ENCODE data around the gene SLC7A1. TPM values are rescaled to one million over a fixed set of nuclear protein-coding genes. Genes with fewer than 3 reads are reported as not detected.

SLC7A1 gene
- total and polyA plus RNA-seq, 2 donors (not counting 3 experiments of a cell fraction or from before 2014, with no cell fraction given): 21.0 to 79.3 TPM

GRCh38 chr13:29480893-29481525 is 114.5 kb downstream of the SLC7A1 start:
- Histone ChIP-seq H3K9ac (replicated peaks; ENCODE audit: extremely low read depth, insufficient read depth, low read length) (no peak overlapping the region), H3K4me1 (ENCODE audit: control insufficient read depth, extremely low read depth, insufficient read depth, low read length) (no peaks in the 10 kb centered on the region), H3K27ac (ENCODE audit: insufficient read depth, low read depth, low read length) (no peak overlapping the region), H3K4me2 (ENCODE audit: insufficient read depth, low read length) (no peak overlapping the region), H3K9me3 (replicated peaks; ENCODE audit: control insufficient read depth, insufficient read depth, low read length) (no peaks in the 10 kb centered on the region), H3K9me1 (replicated peaks; ENCODE audit: control insufficient read depth, extremely low read depth, insufficient read depth, low read length) (no peaks in the 10 kb centered on the region), H3K79me2 (ENCODE audit: control insufficient read depth, insufficient read depth, low read length) (no peaks in the 10 kb centered on the region), H3K36me3 (ENCODE audit: control insufficient read depth in 2 of 2, extremely low read depth in 1 of 2, insufficient read depth in 2 of 2, low read length in 2 of 2) (no peaks in the 10 kb centered on the region), H2AFZ (ENCODE audit: low read depth, low read length) (no peak overlapping the region), H3K4me3 (replicated peaks in 1 of 3; ENCODE audit: insufficient read depth in 1 of 3, low read depth in 1 of 3, low read length in 3 of 3) (no peak overlapping the region), H4K20me1 (replicated peaks; ENCODE audit: control insufficient read depth, extremely low read depth, insufficient read depth, low read length) (no peaks in the 10 kb centered on the region), H3K27me3 (ENCODE audit: control insufficient read depth in 2 of 2, insufficient read depth in 2 of 2, low read length in 2 of 2) (peaks cover 6 to 7% of the 10 kb centered on the region in 2 experiments)
- FAIRE-seq (no peak), DNase-seq (ENCODE audit: low read depth, low spot score) (no peak)
- intact Hi-C loops (cut with micrococcal nuclease) (no loop called here), dilution Hi-C loops (cut with MboI; ENCODE audit: extremely low pct_ligation_motif_present, low sequenced_read_pairs) (no loop called here)
- POLR2A ChIA-PET: no interaction called here
- no TSS peak for BruUV-seq (replicated peaks)
- CTCF ChIA-PET: interaction anchor here (1.4 to 2.7 kb wide), 2 partner anchors 9 to 25 kb away, joined by 3 to 8 read pairs; no protein-coding TSS in a partner anchor
- TF ChIP-seq MYC (IDR thresholded peaks at IDR 0.05; ENCODE audit: low read depth, low read length) (no peak), FOS (IDR thresholded peaks at IDR 0.05; ENCODE audit: borderline replicate concordance, insufficient read depth, low read length) (no peak), CTCF (IDR thresholded peaks at IDR 0.05; ENCODE audit: extremely low read depth in 1 of 2, insufficient read depth in 1 of 2, low read depth in 1 of 2, low read length in 2 of 2) (no peak), GATA2 (IDR thresholded peaks at IDR 0.05; ENCODE audit: insufficient read depth, insufficient read length, low read depth, low read length) (no peak), POLR2A (IDR thresholded peaks at IDR 0.05; ENCODE audit: low read depth, low read length) (no peak), JUN (IDR thresholded peaks at IDR 0.05; ENCODE audit: borderline replicate concordance, insufficient read depth, insufficient read length, low read depth) (no peak), POLR2AphosphoS5 (IDR thresholded peaks at IDR 0.05; ENCODE audit: insufficient read depth, low read depth, low read length) (no peak), EZH2 (IDR thresholded peaks at IDR 0.05; ENCODE audit: borderline replicate concordance, low read depth, low read length, severe bottlenecking) (no peak)

All from endothelial cell of umbilical vein (primary cell).